ENCODE results near the gene GTPBP2.
A peak's percentile ranks its signal among the peaks of the same experiment; 100 is the strongest.
"Not testable (repeated sequence)": the region's sequence is repeated elsewhere in the genome, so short reads cannot be mapped to it uniquely, and the experiment has no call there.

The GTPBP2 gene

DNA sequence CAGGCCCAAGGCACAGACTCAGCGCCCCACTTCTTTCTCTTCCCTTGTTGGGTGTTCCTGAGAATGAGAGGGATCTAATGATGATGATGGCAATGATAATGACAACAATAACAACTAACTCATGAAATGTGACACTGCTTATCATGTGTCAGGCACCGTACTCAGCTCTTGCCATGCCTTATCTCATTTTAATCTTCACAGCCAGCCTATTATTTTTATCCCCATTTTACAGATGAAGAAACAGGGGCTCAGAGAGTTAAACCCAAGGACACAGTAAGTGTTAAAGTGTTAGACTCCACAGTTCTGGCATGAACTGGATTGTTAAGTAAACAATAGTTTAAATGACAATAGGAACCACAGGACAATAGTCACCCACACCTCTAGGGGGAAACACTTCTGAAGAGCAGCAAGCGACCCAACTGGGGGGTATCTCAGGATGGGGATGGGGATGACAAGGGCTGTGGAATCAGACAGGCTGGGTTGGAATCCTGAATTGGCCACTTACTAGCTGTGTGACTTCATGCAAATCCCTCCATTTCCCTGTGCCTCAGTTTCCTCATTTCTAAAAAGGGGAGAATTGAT is 28.2 kb upstream of the GTPBP2 start:
- no peak for DNase-seq (ENCODE audit: low spot score)

DNA sequence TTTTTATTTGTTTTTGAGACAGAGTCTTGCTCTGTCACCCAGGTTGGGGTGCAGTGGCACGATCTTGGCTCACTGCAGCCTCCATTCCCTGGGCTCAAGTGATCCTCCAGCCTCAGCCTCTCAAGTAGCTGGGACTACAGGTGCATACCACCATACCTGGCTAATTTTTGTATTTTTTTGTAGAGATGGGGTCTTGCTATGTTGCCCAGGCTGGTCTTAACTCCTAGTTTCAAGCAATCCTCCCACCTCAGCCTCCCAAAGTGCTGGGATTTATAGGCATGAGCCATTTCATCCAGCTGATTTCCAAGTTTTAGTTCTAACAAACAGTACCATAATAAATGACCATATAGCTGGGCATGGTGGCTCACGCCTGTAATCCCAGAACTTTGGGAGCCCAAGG is 23.8 kb upstream of the GTPBP2 start:
- DNase-seq (ENCODE audit: low spot score): not testable (repeated sequence)

DNA sequence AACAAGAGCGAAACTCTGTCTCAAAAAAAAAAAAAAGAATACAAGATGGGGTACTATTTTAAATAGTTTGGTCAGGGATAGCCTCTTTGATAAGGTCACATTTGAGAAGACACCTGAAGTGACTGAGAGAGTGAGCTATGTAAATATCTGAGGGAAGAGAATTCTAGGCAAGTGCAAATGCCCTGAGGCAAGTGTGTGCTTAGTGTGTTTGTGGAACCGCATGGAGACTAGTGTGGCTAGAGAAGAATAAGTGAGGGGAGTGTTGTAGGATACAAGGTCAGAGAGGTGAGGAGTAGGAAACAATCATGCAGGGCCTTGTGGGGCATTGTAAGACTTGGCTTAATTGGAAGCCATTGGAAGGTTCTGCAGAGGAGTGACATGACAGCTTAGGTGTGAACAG is 19.2 kb upstream of the GTPBP2 start:
- no peak for DNase-seq (ENCODE audit: low spot score)

DNA sequence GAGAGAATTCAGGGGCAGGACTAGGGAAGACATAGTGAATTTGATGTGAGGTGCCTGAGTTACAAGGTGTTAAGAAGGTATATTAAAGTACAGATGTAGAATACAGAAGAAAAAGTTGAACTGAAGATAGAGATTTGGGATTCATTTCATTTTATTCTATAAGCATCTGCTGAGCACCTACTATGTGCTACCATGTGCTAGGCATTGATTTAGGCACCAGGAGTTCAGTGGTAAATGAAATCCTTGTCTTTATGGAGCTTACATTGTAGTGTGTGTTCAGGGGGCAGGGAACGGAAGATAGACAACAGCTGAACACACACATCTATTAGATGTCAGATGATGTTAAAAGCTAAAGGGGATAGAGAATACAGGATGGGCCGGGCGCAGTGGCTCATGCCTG is 18.5 kb upstream of the GTPBP2 start:
- DNase-seq (ENCODE audit: low spot score): no peak

DNA sequence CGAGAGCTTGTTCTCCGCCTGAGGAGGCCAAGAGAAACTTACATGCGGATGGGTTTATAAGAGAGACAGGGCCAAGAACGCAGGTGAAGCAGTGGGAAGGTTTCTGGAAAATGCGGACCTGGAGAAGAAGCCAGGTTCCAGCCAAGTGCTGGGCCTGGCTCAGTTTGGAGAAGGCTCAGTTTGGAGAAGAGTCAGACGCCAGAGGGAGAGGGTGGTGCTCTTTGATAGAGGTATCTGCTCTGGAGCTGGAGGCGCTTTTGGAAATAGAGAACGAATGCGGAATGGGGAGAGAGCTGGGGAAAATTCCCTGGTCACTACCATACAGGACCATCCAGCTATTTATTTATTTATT is 16.5 kb upstream of the GTPBP2 start:
- no peak for DNase-seq (ENCODE audit: low spot score)

DNA sequence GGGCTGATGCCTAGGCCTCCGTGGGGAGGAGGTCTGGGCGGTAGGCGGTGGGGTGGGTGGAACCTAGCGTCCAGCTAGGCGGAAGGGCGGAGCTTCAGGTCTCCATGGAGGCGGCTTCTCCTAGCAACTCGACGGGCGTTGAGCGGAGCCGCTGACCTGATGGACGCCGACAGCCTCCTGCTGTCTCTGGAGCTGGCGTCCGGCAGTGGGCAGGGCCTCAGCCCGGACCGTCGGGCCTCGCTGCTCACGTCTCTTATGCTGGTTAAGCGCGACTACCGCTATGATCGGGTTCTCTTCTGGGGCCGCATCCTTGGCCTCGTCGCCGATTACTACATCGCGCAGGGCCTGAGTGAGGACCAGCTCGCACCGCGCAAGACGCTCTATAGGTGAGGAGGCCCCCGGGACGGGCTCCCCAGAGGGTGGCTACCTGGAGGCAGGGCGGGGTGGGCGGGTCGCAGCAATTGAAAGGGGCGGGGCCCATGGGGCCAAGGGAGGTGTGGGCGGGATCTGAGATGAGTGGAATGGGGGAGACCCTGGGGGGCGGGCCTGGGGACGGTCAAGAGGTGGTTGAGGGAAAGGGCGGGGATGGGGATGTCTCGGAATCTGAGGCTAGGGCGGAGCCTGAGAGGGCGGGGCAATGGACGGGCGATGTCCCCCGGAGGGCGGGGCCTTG is 16.0 kb upstream of the GTPBP2 start, which contains the start of gene RSPH9:
Gene RSPH9 (plus strand): TSS at position 97 of the 673 bp plus-strand sequence. CDS start 63 bp downstream, at position 160.
- DNase-seq (ENCODE audit: low spot score): peak; percentile 86

DNA sequence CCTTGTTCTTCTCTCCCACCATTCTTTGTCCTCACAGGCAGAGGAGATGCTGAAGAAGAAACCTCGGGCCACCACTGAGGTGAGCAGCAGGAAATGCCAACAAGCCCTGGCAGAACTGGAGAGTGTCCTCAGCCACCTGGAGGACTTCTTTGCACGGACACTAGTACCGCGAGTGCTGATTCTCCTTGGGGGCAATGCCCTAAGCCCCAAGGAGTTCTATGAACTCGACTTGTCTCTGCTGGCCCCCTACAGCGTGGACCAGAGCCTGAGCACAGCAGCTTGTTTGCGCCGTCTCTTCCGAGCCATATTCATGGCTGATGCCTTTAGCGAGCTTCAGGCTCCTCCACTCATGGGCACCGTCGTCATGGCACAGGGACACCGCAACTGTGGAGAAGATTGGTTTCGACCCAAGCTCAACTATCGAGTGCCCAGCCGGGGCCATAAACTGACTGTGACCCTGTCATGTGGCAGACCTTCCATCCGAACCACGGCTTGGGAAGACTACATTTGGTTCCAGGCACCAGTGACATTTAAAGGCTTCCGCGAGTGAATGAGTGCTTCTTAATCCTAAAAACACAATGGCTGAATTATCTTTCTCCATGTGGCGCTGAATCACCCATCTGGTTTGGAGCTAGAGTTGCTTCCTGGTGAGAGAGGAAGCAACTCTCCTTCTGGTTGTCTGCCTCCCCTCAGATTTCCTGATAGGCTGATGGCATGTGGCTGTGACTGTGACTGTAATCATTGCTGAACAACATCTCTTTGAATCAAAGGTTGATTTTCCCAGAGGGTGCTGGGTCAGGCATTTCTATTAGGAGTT is 11.1 kb upstream of the GTPBP2 start:
- no peak for DNase-seq (ENCODE audit: low spot score)

DNA sequence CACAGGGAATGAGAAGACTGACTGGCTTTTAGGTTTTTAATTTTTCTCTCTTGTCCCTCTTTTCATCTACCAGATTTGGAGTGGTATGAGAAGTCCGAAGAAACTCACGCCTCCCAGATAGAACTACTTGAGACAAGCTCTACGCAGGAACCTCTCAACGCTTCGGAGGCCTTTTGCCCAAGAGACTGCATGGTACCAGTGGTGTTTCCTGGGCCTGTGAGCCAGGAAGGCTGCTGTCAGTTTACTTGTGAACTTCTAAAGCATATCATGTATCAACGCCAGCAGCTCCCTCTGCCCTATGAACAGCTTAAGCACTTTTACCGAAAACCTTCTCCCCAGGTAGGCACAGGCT is 7.2 kb upstream of the GTPBP2 start:
- peak; percentile 21 for DNase-seq (ENCODE audit: low spot score)

DNA sequence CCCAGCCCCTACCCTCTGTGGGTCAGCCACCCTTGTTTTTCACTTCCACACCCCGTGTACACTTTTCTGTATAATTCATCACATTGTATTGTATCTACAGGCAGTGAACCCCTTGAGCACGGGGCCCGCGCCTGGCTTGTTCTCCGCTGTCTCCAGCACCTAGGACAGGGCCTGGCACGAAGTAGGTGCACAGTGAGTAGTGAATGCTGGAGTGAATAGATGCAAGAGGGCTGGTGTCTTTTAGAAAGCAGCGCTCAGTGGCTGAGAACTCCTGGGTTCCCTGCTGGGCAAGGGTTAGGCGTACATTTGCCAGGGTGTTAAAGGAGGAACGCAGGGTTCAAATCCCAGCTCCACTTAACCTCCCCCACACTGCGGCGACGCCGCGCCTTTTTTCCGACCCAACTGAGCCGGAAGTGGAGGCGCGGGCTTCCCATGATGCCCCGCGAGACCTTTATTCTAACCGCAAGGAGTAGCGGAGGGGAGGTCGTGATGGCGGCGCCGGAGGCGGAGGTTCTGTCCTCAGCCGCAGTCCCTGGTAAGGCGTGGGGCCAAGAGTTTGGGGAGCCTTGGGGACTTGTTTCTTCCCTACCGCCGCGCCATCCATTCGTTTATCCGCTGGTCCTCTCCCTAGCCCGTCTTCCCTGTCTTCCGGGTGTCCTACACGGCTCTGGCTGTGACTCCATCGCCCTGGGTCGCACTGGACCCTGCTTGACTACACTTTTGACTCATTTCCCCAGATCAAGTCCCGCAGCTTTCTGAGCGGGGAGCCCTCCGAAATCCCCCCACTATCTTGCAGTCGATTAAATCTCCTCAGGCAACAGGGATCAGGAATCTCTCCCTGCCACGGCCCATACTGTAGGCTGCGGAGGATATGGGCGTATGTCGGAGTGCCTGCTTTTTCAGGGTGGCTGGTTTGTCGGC is 6.6 kb upstream of the GTPBP2 start, which contains the start of gene MAD2L1BP:
Gene MAD2L1BP (plus strand): TSS at position 454 of the 921 bp plus-strand sequence. CDS start 36 bp downstream, at position 490.
- DNase-seq (ENCODE audit: low spot score): peak; percentile 86

DNA sequence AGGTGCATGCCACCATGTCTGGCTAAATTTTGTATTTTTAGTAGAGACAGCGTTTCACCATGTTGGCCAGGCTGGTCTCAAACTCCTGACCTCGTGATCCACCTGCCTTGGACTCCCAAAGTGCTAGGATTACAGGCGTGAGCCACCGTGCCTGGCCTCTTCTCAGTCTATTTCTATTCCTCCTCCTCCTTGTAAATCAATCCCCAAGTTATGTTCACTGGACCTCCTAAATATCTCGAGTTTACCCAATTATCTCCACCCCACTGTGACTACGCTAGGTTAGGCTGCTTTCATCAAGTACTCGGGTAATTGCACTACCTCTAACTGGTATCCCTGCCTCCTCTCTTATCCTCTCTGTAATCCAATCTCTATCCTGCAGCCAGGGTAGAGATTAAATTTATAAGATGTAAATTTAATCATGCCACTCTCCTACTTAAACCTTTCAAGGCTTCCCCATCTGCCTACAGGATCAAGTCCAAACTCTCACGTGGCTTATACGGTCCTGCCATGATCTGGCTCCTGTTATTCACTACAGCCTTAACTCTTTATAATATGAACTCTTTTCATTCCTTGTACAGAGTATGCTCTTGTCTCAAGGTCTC is 5.7 kb upstream of the GTPBP2 start:
- no peak for DNase-seq (ENCODE audit: low spot score)

DNA sequence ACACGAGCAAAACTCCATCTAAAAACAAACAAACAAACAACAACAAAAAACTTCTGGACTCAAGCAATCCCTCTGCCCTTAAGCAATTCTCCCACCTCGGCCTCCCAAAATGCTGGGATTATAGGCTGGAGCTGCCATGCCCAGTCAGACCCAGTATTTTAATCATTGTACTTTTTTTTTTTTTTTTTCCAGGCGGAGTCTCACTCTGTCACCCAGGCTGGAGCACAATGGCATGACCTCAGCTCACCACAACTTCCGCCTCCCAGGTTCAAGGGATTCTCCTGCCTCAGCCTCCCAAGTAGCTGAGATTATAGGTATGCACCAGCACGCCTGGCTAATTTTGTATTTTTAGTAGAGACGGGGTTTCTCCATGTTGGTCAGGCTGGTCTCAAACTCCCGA is 3.9 kb upstream of the GTPBP2 start:
- not testable (repeated sequence) for DNase-seq (ENCODE audit: low spot score)

DNA sequence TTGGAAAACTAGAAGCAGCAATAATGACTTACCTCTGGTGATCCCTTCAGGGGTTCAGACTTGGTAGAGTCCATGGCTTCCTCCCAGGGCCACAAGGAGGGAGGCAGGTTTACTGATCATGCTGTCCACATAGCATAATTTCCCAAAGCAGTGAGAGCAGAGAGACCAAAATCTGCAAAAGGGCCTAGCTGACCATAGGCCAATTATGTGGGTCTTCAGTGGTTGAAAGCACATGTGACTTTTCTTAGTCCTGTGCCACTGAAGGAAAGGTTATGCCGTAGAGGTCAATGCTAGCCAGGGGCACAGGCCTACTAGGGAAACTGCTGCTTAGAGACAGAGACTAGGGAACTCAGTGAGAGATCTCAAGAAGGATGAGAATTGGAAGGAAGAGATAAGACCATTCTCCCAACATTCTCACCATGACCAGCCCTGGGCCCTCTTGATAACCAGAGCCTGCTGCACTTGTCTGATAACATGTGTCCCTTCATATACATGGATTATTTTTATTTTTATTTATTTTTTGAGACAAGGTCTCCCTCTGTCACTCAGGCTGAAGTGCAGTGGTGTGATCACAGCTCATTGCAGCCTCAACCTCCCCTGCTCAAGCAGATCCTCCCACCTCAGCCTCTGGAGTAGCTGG is 2.0 kb upstream of the GTPBP2 start:
- no peak for DNase-seq (ENCODE audit: low spot score)

DNA sequence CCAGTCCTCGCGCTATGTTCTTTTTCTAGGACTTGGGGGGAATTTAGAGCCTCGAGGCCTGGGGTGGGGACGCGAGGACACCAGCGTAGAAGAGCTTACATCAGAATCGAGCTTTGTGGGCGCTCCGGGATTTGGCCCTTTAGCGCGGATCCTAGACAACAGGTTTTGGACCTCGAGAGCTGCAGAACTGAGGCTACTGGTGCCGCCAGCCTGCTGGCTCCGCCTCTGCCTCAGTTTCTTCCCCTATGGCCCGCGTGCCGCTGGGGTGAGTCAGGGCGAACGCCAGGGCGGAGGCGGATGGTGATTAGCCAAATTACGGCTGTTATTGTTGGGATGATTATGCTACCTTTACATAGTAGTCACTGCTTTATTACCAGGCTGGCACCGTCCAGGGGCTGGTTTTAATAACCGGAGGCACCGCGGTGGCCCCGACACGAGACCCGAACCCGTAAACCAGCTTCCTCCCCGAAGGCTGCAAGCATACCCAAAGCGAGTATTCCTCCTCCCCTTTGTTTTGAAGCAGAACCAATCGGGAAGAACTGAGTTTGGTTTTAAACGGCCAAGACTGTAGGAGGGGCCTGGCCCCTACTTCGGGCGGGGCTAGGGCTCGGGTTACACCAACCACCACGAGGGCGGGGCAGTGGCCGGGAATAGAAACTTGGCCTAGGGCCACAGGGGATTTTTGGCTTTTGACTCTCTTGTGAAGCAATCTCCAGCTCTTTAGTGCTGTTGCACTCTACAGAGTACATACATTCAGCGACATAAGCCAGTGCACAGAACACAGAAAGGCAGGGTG is 639 bp upstream of the GTPBP2 start:
- DNase-seq (ENCODE audit: low spot score): peak; percentile 98

DNA sequence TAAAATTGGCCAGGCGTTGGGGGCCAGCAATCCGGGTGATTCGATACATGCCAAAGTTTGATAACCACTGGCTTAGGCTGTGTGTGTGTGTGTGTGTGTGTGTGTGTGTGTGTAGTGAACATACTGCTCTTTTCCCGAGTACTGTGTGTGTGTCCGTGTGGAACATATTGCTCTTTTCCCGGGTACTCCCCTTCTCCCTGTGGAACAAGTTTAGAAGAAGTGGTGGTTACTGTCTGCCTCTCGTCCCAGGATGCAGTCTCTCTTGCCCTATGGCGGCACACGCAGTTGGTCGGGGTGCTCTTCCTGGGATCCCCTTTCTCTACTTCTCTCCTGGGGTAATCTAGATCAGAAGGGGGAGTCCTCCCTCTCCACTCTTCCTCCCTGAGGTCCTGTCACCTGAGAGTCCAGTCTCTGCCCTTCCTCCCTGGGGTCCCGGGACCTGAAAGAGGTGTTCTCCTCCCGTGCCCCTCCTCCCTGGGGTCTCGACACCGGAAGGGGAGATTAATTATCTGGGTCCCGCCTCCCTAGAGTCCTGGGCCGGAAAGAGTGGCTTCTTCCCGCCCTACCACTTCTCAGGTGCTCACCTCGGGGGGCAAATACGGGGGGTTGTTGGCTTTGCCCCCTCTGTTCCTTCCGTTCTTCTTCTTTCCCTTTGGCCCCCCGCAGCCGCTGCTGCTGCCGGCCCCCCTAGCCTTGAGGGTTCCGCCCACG is 516 bp downstream of the GTPBP2 start:
- peak; percentile 45 for DNase-seq (ENCODE audit: low spot score)

DNA sequence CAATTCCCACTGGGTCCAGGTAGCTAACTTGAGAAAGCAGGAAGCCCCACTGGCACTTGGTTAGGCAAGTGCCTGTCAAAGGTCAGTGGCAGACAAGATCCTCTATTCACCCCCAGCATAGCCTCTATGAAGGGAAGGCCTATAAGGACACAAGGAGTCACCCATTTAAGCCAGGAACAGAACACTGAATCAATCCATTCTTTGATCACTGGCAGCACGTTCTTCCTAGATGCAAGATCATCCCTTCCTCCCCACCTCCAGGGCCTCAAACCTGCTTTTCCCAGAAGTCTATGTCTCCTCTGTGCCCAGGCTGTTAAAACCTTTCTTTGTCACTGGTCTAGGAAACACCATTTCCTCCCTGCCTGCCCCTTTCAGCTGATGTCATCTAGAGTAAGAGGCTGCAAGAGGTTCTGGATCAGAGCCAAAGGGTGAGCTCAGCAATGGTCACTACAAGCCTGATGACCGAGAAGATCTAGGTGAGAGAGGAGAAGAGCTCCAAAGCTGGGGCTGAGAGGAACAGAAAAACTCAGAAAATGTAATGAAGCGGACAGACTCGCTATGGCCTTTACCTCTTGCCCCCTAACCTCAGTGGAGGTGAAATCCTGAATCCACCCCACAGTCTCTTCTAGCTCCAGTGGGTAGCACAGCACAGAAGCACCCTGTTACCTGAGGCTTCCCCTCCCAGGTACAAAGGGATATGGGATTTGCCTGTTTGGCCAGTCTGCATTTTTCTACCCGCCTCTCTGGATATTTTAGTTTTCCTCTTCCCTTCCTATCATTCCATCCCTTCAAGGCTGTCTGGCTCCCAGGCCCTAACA is 1.8 kb downstream of the GTPBP2 start:
- peak; percentile 90 for DNase-seq (ENCODE audit: low spot score)

DNA sequence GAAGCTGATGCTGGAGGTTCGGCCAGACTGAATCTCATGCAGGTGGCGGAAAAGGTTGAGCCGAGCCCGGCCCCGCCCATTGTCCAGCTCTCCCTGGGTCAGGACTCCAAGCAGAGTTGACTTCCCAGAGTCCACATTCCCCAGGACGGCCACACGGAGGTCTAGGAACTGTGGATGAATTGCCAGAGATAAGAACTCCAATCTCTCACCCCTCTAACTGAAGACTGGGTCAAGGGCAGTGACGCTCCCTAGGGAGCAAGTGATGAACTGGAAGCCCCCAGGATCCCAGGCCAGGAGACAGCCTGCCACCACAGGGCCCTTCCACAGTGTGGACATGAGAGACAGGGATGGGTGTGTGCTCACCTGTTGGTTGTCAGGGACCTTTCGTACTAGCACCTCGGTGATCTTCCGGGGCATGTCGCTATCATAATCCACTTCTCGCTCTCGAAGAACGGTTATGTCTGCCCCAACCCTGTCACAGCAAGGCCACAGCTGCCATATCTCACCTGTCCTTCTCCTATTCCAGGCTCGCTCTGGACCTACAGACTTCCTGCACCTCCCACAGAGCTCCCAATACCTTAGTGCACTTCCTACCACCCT is 3.6 kb downstream of the GTPBP2 start:
- no peak for DNase-seq (ENCODE audit: low spot score)

DNA sequence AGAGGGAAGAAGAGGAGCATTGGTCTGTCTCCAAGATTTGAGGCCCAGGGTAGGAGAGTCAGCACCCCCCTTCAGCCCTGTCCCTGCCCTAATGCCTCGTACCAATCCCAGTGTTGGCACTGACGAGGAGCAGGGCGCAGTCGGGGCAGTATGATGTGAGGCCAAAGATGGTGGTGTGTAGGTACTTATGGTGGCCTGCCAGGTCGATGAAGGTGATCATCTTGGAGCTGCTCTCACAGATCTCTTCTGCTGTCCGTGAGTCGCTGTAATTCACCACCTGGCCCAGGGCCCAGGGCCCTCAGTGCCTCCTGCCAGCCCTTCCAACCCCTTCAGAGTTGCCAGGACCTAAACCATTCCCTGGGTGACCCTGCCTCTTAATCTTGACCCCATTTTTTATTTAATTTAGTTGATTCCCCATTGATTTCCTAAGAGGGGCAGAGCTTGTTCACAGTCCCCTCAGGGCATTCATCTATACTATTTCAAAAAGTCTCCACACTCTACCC is 4.2 kb downstream of the GTPBP2 start:
- no peak for DNase-seq (ENCODE audit: low spot score)
